GM06990 (cell line): ENCODE measurements around the gene CERKL.
A peak's percentile ranks its signal among the peaks of the same experiment; 100 is the strongest.

ENCODE experiments used
- DNase-seq: peaks from one replicate; pipeline ENCODE4 v3.0.0-alpha.2; 2011; ENCODE audit not compliant: insufficient read length; ENCODE audit errors: extremely low read depth
- H3K27me3 ChIP-seq: replicated peaks from 2 replicates; pipeline ENCODE4 v1.6.0; 2011; ENCODE audit warnings: low read length; ENCODE audit not compliant: control insufficient read depth, insufficient read depth
- H3K36me3 ChIP-seq: 2 replicates; pipeline ENCODE4 v1.5.1; 2011; ENCODE audit warnings: low read length; ENCODE audit not compliant: control insufficient read depth, insufficient read depth
- H3K4me3 ChIP-seq: replicated peaks from 2 replicates; pipeline ENCODE4 v1.5.1; 2011; ENCODE audit warnings: low read depth, mild to moderate bottlenecking, control low read depth, low read length
- TF ChIP-seq, protein P1 (sequence below): IDR thresholded peaks from 2 replicates; pipeline ENCODE4 v1.5.1; 2011; ENCODE audit warnings: low read length, control low read depth, mild to moderate bottlenecking, inconsistent platforms; ENCODE audit not compliant: insufficient read depth, poor library complexity, severe bottlenecking

Gene CERKL

DNA sequence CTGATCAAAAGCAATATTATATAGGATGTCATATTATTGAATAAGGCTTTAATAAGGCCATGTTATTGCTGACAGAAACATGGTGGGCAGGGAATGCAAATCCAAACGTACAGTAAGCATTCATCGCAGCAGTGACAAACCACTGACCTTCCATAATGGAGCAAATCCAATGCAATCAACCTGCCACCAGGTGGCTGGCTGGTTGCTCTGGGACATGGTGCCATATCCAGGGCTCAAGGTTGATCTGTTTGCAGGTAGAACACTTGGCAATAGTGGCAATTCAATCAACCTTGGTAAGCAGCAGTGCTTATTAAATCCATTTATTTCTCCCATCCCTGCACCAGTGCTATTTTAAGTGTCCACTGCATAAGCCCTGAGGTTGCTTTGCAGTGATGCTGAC is 75.4 kb downstream of the CERKL start:
- DNase-seq = no peak
- Histone ChIP-seq H3K4me3 (no peak overlapping the region), H3K27me3 (no peaks in the 10 kb centered on the region), H3K36me3 (no peaks in the 10 kb centered on the region)
- TF ChIP-seq, protein P1, sequence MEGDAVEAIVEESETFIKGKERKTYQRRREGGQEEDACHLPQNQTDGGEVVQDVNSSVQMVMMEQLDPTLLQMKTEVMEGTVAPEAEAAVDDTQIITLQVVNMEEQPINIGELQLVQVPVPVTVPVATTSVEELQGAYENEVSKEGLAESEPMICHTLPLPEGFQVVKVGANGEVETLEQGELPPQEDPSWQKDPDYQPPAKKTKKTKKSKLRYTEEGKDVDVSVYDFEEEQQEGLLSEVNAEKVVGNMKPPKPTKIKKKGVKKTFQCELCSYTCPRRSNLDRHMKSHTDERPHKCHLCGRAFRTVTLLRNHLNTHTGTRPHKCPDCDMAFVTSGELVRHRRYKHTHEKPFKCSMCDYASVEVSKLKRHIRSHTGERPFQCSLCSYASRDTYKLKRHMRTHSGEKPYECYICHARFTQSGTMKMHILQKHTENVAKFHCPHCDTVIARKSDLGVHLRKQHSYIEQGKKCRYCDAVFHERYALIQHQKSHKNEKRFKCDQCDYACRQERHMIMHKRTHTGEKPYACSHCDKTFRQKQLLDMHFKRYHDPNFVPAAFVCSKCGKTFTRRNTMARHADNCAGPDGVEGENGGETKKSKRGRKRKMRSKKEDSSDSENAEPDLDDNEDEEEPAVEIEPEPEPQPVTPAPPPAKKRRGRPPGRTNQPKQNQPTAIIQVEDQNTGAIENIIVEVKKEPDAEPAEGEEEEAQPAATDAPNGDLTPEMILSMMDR = peak; percentile 19

DNA sequence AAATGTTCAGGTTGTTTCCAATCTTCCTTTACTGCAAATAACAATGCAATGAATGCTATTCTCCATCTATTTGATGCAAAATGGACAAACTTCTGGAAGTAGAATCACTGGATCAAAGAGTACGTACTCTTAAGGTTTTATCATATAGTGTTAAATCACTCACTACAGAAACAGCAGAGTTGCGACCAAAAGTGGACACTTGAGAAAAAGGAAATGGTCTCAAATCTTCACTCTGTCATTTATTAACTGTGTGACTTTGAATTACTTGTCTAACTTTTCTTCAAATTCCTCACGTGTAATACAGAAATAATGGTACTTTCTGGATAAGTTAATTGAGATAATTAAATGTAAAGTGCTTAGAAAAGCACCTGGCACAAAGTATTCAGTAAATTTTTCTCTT is 78.1 kb downstream of the CERKL start:
- DNase-seq = no peak
- Histone ChIP-seq H3K36me3 (no peaks in the 10 kb centered on the region), H3K4me3 (no peak overlapping the region), H3K27me3 (no peaks in the 10 kb centered on the region)
- TF ChIP-seq, protein P1 = no peak

DNA sequence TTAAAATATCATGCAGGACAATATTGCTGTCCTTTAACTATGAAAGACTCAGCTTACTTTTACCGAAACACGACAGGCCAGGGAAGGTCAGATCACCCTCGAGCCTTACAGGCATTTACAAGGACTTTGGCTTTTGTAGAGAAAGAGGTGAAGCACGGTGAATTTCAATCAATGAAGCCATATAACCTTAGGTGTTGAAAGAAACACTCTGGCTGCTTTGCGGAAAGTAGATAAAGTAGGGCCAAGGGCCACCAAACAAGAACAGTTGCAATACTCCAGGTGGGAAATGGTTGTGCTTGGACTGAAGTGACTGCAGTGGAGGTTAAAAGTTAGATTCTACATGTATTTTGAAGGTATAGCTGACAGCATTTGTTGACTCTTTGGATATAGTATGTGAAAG is 80.5 kb downstream of the CERKL start:
- Histone ChIP-seq H3K36me3 (no peaks in the 10 kb centered on the region), H3K27me3 (no peaks in the 10 kb centered on the region), H3K4me3 (no peak overlapping the region)
- TF ChIP-seq, protein P1 = no peak
- DNase-seq = no peak

DNA sequence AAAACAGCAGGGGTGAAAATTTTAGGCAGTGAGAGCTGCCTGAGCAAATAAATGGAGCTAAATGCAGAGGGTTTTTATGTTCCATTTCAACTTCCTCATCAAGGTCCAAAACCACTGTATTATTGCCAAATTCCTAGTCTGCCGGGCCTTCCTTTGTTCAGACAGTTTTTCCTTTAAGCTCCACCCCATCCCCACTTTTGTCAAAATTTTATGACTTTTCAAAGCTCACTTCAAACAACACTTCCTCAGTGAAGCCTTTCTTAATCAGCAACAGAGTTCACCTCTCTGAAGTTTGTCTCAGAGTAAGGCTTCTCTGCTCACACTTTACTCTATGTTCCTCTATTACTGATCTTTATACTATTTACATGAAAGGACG is 81.3 kb downstream of the CERKL start:
- Histone ChIP-seq H3K27me3 (no peaks in the 10 kb centered on the region), H3K36me3 (no peaks in the 10 kb centered on the region), H3K4me3 (no peak overlapping the region)
- no peak for DNase-seq
- TF ChIP-seq, protein P1 = no peak

DNA sequence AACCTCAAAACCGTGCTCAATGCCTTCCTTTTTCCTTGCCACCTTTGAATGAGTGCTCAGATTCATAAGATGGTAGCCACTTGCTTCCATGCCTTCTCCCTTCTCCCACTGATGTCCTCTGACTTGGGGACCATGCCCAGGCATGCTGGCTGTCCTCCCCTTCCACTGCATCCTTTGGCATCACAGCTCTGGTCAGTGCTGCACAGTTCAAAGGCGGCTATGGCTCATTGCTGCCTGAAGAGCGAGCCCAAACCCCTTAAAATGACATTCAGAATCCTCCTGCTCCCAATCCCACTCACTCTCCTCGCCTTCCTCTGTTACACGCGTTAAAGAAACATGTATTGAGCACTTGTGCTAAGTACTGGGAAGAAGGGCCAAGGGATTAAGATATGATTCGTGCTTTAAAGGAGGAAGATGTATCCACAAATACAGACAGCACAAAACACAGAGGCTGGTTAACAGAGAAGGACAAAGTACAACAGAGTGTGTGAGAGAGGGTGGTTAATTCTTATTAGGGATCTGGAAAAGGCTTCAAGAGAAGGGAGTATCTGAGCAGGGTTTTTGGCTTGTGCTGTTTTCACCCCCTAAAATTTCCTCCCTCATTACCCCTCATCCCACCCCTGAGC is 81.8 kb downstream of the CERKL start:
- no peaks in the 10 kb centered on the region for H3K27me3 ChIP-seq
- H3K36me3 ChIP-seq = no peaks in the 10 kb centered on the region
- DNase-seq = no peak
- TF ChIP-seq, protein P1 = no peak
- no peak overlapping the region for H3K4me3 ChIP-seq

DNA sequence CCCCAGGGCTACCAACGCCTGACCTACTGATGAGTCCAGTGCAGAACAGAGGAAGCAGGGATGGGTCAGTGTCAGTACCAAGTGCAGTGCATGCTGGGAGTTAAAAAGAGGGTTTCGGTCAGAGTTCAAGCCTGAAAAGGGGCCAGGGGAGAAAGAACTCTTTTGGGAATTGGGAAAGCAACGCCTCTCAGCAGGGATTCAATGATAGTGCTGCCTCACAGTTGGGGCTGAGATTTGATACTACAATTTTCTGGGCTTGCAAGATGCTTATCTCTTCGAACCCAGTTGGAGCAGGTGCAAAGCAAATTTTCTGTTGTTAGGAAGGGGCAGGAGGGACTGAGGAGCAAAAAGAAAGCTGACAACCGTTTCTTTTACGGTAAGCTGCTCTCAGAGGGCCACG is 82.6 kb downstream of the CERKL start:
- H3K4me3 ChIP-seq = no peak overlapping the region
- TF ChIP-seq, protein P1 = no peak
- no peak for DNase-seq
- H3K27me3 ChIP-seq = no peaks in the 10 kb centered on the region
- no peaks in the 10 kb centered on the region for H3K36me3 ChIP-seq
